HG03432 (cell line): ENCODE results near the gene PGC.
"Not testable (repeated sequence)": the region's sequence is repeated elsewhere in the genome, so short reads cannot be mapped to it uniquely, and the experiment has no call there.

Experiments
- ATAC-seq: cut with Tn5 transposase; IDR thresholded peaks from one replicate; pipeline ENCODE4 v1.9.1; 2021; ENCODE audit warnings: mild to moderate bottlenecking, moderate library complexity; ENCODE audit not compliant: unreplicated experiment

PGC gene

DNA sequence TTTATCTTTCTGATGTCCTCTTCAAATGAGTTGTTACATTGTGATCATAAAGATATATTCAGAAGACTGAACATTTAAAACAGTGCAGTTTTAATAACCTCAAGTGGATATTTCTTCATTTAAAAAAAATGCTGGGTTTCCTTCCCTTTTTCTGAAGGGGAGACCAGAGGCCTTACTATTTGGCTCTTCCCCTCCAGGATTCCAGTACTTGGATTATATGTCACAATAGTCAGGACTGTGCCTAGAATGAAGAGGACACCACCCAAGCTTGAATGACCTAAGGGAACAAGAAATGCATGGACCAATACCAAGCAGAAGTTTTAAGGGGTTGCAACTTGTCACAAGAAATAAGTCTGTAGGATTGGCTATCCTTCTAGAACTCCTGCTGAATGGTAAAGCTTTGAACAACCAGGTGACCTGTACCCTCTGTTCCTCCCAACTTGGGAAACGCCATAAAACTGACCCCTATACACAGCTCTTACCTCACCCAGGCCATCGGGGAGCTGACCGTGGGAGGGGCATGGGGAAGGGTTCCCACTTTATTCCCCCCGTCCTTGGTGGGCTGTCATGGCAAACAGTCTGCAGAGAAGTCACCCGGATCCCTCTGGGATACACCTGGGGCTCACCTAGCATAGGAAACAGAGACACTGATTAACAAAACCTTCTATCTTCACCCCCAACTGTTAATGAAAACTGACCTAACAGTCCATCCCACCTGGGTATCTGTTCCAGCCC is 30.5 kb upstream of the PGC start:
- no peak for ATAC-seq

DNA sequence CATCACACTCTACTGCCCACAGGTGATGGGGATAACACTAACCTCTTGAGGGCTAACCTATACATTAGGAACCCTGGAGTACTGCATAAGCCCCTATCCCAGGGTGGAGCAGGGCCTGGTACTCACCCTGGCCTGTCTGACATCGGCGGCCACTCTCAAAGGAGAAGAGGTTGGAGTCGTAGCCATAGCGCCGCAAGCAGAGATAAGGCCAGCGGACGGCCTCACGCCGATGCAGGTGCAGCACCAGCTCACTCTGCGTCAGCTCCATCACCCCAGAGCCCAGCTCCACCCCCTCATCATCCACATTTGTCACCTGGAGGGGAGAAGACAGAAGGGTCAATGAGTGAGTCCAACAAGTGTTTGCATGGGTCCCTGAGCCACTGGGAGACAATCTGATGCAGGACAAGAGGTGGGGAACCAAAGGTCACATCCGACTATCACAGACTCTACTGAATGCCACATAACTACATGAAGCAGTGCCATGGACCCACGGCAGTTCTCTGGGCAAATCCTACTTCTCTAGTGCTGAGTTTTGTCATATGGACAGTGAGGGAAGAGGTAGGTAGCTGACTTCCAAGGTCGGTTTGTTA is 28.2 kb upstream of the PGC start:
- ATAC-seq, result no peak

DNA sequence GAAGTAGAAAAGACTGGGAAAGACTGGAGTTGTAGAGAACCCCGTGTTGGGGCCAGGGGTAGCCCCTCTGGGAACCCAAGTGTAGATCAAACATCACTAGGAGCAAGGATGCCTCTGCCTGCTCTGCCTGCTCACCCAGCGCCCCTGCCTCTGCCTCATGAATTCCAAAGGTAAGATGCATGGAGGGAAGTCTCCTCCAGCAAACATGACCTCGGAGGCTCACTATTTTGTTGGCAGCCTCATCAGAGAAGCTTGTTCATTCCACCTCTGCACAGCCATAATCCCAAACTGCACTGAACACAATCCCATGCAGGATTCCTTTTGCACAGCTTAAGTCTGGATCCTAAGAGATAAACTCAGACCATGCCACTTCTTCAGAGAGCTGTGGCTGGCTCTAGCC is 27.6 kb upstream of the PGC start:
- no peak for ATAC-seq

DNA sequence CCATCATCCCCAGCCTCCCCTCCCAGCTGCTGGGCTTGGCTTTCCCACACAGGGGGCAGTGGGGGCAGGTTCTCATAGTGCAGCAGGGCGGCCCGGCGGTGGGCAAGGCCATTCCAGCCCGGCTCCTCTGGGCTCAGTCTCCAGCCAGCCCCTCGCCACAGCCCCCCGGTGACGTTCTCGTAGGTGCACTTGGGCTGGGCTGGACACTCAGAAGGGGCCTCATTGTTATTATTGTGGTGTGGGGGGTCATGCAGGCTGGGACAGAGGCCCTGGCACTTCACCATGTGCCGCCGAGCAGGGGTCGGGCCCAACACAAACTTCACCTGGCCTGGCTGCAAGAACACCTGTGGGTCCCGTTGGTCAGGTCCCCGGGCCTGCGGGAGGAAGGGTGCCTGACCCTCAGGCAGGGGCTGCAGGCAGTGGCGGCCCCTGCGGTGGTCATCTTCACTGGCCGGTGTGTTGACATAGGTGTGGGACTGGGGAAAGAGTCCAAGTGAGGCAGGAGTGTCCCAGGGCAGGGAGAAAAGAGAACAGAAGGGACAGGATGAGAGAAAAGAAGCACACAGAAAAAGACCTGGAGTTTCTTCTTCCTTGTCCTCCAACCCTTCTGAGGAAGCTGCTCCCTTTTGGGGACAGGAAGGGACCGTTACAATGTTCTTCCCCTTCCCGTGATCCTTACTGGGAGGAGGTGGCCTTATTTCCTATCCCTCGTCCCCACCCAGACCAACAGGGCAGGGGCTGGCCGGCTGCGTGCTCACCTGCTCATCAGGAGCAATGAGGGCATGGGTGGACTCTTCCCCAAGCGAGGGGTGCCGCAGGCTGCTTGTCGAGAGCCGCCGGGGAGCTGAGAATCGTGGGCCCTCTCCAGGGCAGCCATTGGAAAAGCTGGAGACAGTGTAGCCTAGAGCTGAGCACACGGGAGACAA is 24.1 kb upstream of the PGC start:
- no peak for ATAC-seq

DNA sequence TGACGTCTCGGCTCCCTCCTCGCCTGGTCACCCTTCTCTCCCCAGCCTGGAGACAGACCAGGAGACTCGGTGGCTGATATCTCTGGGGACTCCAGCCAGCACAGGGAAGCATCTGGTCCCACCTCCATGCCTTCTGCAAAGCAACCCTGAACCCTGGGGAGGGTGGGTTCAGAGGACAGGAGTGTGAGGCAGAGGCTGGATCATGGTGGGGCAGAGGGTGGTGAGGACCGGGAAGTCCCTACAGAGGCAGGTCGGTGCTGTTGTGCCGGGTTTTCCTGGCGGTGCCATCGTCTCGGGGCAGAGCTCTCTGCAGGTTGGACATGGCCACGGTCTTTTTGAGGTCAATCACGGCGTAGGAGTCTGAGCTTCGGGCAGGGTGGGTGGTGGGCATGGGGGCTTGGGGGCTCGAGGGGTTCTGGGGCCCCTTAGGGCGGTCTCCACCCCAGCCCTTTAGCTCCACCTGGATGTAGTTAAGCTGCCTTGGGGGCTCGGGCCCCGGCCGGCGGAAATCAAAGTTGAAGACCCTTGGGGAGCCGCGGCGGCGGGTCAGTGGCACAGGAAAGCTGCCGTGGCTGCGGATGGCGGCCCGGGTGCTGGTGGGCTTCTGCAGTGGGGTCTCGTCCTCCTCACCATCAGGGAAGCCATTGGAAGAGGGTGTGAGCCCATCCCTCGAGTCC is 23.3 kb upstream of the PGC start:
- no peak for ATAC-seq

DNA sequence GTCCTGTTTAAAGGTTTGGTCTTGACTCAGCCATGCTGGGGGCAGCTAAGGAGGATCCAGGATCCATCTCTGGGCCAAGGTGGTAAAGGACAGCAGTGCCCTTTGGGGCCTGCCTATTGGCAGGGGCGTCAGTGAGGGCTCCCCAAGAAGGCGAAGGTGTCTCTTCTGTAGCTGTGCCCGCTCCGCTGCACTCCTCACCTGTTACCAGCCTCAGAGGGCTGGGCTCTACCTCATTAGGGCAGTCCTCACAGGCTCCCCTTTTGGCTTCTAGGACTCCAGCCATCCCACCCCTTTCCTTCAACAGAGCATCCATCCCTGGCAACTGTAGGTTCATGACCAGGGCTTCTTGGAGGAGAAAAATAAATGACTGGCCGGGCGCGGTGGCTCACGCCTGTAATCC is 22.2 kb upstream of the PGC start:
- no peak for ATAC-seq

DNA sequence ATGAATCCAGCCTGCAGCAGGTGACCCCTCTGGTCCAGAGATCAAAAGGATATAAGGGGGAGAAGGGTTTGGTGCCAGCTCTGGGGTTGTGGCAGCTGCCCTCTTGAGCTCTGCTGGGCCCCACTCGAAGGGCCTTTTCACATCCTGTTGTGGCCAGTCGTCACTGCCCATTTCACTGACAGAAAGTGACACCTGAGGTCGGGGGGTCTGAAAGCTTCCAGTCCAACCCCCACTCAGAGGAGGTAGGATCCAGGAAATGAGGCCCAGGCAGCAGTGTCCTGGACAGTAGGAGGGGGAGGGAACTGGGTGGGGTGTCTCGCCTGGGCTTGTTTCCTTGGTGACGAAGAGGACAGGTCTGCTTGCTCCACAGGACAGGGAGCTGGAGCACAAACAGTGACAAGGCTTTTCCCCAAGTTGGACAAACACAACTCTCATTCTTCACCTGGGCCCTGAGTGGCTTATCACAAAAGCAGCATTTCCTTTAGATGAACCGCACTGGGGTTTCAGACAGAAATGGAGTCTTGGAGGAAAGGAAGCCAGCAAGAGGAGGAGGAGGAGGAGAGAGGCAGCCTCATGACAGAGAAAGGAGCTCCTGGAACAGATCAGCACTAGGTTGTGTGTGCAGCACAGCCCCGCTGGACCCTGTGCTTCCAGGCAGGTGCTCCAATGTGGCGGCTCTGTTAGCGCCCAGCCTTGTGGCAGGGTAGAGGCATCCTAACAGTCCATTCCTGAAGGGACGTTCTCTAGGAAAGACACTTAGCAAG is 21.5 kb upstream of the PGC start:
- ATAC-seq, result no peak

DNA sequence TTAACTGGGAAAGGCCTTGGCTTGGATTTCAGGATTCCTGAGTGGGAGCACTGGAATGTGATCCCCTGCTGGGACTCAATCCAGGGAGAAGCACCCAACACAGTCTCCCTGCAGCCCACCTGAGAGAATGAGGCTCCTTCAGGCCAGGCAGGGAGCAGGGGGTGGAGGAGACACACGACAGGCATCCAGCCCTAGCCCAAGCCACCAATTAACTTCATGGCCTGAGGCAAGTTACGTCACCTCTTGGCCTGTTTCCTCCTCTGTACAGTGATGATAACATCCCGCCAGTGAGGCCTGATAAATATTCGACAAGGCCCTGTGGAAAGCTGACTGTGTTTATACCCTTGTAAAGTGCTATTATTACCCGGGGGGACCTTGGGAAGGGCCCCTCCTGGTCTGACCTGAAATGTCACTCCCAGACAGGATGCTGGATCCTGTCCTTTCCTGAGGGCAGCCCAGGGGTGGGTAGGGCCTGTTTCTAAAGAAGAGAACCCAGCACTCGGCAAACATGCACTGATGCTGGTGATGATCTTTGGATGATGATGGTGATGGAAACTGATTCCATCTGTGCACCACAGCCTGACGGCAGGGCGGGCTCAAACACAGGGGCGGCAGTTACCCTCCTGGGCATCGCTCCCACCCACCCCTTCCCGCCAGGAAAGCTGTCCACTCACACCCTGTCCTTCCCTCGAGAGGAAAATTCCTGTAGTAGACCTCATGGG is 20.1 kb upstream of the PGC start:
- no peak for ATAC-seq

DNA sequence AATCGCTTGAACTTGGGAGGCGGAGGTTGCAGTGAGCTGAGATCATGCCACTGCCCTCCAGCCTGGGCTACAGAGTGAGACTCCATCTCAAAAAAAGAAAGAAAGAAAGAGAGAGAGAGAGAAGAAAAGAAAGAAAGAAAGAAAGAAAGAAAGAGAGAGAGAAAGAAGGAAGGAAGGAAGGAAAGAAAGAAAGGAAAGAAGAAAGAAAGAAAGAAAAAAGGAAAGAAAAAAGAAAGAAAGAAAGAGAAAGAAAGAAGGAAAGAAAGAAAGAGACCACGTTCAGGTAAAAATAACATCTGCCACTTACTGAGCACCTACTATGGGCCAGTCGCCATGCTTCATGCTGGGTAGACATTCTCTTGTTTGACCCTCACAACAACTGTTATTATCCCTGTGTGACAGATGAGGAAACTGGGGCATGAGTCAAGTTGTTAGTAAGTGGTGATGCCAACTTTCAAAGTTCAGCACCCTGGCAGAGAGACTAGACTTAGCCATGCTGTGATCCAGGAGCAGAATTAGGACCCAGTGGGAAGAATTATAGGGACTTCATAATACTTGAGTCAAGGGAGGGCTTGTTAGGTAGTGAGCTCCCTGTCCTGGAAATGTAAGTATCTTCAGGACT is 19.0 kb upstream of the PGC start:
- ATAC-seq, result not testable (repeated sequence)

DNA sequence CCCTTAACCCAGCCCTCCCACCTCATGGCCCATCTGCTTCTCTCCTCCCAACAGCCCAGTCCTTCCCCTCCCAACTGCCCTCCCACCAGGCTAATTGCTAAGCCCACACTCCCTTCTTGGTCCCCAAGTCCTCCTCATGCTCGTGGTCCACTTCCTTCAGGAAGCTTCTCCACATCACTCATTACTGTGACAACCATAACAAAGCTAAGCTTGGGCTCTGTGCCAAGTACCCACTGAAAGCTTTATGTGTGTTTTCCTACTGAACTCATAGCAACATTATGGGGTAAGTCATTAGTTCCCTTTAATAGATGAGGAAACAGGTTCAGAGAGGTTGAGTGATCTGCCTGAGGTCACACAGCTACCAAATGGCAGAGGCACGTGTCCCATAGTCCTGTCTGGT is 16.3 kb upstream of the PGC start:
- no peak for ATAC-seq

DNA sequence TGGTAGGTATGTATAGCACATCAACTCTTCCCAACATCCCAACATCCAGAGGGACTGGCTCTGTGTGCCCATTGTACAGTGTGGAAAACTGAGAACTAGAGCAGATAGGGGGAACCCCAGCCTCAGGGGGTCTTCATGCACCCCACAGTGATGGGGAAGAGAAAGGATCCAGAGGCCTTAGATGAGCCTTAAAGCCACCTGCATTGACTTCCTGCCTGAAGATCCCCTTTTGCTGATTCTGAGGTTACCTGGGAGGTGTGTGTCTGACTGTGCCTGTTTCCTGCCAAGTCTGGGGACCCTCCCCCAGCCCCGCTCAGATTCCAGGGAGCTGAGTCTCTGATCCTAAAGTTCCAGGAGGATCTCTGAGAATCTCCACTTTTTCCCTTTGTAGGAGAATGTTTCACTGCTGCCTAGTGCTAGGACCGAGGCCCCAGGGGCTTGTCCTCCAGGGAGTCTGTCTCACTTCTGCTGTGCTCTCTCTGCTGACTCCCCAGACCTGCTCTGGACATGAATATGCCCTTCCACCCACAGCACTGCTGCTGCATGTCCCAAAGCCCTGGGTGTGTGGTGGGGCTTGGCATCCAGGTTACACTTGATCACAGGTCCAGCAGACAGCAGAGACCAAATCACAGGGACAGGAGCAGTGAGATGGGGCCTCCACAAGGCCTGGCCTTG is 12.8 kb upstream of the PGC start:
- ATAC-seq, result no peak

DNA sequence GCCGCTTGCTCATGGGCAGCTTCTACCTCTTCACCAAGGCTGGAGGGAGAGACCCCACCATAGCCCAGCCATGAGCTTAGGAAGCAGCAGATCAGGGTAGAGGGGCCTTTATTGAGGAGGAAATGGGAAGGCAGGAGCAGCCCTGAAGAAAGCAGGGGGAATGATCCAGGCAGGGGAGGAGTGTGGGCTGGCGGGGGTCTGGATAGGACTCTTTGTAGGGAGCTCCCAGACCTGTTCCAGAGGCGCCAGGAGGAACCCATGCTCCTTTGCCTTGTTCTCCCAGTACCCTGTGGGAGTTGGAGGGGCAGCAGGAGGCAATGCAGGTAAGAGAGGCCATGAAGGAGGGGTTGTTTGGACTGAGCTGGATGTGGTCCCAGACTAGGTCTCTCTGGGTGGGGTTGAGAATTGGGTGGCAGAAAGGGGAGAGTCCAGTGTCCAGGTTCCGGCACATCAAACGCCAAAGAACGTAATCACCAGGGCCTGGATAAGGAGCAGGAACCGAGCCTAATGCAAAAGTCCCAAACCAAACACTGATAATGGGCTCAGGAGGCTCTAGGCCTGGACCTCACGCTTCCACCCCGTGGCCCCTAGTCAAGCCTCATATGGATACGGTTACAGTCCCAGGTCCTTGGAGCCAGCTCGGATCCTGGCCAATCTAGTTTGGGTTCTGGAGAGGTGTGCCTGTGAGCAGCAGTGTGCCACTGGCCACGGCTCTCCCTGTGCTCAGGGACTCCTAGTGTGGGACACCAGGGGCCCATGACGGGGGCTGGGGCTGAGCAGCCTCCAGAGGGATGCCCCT is 12.1 kb upstream of the PGC start:
- ATAC-seq, result no peak

DNA sequence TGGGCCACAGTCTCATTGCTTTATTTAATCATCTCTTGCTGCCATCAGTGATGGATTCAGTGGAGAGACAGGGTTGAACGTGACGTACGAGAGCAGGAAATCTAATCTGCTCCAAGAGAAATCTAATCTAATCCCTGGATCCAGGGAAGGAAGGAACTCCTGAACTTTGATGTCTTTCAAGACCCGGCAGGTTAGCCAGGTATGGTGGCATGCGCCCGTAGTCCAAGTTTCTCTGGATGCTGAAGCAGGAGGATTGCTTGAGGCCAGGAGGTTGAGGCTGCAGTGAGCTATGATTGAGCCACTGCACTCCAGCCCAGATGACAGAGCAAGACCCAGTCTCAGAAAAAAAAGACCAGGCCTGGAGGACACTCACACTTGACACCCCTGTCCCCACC is 11.4 kb upstream of the PGC start:
- ATAC-seq, result no peak

DNA sequence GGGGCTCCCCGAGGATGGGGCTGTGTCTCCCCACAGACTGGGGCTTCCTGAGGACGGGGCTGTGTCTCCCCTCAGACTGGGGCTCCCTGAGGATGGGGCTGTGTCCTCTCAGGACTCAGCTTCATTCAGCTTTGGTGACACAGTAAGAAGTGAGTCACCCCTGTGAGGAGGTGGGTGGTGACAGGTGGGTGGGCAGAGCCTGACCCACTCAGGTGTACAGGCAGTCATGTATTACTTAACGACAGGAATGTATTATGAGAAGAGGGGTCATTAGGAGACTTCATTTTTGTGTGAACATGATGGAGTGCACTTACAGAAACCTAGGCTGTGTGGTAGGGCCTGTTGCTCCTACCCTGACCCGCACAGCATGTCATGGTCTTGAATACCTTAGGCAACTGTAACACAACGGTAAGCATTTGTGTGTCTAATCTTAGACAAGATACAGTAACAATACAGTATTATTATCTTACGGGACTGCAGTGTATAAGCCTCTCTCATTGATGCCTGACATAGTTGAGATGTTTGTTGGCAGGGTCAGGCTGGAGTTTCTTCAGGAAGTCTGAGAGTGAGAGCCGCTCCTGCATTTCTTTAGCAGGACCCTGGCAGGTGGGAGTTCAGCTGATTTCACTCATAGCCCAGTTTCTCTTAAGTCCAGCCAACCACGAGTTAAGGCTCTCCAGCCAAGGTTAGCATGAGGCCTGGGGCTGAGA is 10.9 kb upstream of the PGC start:
- ATAC-seq, result no peak

DNA sequence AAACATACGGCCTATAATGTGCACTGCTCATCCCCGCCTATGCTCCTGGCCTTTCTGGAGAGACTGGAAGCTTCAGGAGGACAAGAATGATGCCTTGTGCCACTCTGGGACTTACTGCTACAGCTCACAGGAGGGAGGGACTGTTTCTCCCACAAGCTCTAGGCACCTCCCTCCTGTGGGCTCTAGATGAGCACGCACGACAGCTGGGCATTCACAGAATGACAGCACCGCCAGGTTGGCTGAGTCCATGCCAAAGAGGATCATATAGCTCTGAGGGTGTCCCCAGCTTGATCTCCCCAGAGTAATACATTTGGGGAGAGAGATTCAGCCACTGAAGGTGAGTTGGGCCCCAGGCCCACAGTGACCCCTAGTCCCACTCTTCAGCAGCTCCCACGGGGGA is 10.1 kb upstream of the PGC start:
- no peak for ATAC-seq

DNA sequence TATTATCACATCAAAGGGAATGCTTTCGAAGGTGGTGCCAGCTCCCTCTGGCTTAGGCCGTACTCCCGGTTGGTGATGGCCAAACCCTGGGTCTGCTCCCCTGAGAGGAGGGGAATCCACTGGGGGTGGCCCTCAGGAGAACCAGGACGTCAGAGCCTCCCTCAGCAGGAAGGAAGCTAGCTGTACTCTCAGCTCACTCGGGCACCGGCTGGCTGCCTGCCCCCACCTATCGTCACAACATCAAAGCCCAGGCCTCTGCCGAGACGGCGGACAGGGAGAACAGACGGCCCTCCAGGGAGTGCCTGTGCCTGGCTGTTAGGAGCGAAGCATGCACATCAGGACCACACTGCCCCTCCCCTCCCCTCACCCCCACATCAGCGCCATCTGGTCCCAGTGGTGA is 9.2 kb upstream of the PGC start:
- ATAC-seq, result no peak

DNA sequence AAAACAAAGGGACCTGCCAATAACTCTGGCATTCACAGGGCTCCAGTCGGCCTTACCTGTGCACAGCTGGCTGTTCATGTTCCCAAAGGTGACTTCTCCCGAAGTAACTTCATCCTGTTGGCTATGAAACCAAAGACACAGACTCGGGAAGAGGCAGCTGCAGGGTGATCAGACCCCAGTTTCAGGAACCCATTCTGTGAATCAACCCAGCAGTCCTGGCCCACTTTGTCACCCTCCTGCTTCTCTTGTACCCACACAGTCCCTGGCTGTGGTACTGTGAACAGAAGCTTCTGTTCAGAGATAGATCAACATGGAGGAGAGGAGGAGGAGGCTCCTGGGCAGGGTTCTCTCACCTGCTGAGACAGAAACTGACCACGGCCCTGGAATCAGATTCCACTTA is 8.7 kb upstream of the PGC start:
- no peak for ATAC-seq

DNA sequence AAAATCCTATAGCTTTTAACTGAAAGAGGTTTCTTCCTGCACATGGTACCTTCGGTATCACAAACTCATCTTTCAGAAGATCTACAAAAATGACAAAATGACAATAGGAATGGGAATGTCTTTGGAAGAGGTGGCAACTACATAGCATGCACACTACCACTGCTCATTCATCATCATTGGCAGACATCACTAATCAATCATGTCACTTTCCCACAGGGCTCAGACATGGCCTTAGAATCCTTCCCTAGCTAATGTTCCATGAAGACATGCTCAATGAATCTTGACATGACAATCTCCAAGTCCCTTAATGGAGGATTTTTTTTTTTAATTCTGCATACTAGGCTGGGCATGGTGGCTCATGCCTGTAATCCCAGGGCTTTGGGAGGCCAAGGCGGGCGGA is 3.2 kb upstream of the PGC start:
- no peak for ATAC-seq
